Stimulated activated CD4-positive, alpha-beta T cell treated with anti-CD3 and anti-CD28 coated beads, Interleukin-1b, Interleukin-23, amount 100 ng/mL, for 48 hours (primary cell): ENCODE results near the gene NAV3.

ENCODE experiments used
- DNase-seq: peaks from one replicate; pipeline ENCODE4 v3.0.0-alpha.2; 2020

The NAV3 gene

GRCh38 chr12:77993658-77994057 is 163.0 kb downstream of the NAV3 start:
- no peak for DNase-seq

GRCh38 chr12:77995436-77996167 is 164.9 kb downstream of the NAV3 start:
- no peak for DNase-seq

GRCh38 chr12:77996670-77997069 is 166.0 kb downstream of the NAV3 start:
- DNase-seq = no peak

GRCh38 chr12:77998236-77998786 is 167.6 kb downstream of the NAV3 start:
- no peak for DNase-seq

- DNase-seq = no peak
Measured at GRCh38 chr12:77999074-77999715, 168.5 kb downstream of the NAV3 start.

GRCh38 chr12:78002878-78003277 is 172.2 kb downstream of the NAV3 start:
- no peak for DNase-seq

GRCh38 chr12:78004249-78005093 is 173.8 kb downstream of the NAV3 start:
- DNase-seq = no peak

- DNase-seq = no peak
Measured at GRCh38 chr12:78005094-78005492, 174.4 kb downstream of the NAV3 start.

GRCh38 chr12:78007173-78007572 is 176.5 kb downstream of the NAV3 start:
- DNase-seq = no peak

- no peak for DNase-seq
Measured at GRCh38 chr12:78009031-78009430, 178.3 kb downstream of the NAV3 start.

GRCh38 chr12:78018171-78018910 is 187.6 kb downstream of the NAV3 start:
- DNase-seq = no peak

- DNase-seq = no peak
Measured at GRCh38 chr12:78018939-78019338, 188.2 kb downstream of the NAV3 start.

- no peak for DNase-seq
Measured at GRCh38 chr12:78028426-78028825, 197.7 kb downstream of the NAV3 start.

GRCh38 chr12:78034025-78034424 is 203.3 kb downstream of the NAV3 start:
- DNase-seq = no peak

GRCh38 chr12:78035901-78036606 is 205.4 kb downstream of the NAV3 start:
- no peak for DNase-seq

- no peak for DNase-seq
Measured at GRCh38 chr12:78036874-78037273, 206.2 kb downstream of the NAV3 start.

GRCh38 chr12:78037707-78038106 is 207.0 kb downstream of the NAV3 start:
- DNase-seq = no peak

- no peak for DNase-seq
Measured at GRCh38 chr12:78038541-78038940, 207.8 kb downstream of the NAV3 start.

- DNase-seq = no peak
Measured at GRCh38 chr12:78038986-78039385, 208.3 kb downstream of the NAV3 start.

- no peak for DNase-seq
Measured at GRCh38 chr12:78040111-78040510, 209.4 kb downstream of the NAV3 start.

- DNase-seq = no peak
Measured at GRCh38 chr12:78050790-78051189, 220.1 kb downstream of the NAV3 start.

GRCh38 chr12:78055545-78055944 is 224.9 kb downstream of the NAV3 start:
- DNase-seq = no peak
